Right atrium auricular region (tissue), 2 donors: ENCODE data around the gene CDC25B. TPM values are rescaled to one million over a fixed set of nuclear protein-coding genes. Genes with fewer than 3 reads are reported as not detected.
"Not testable (repeated sequence)": the region's sequence is repeated elsewhere in the genome, so short reads cannot be mapped to it uniquely, and the experiment has no call there.

Experiments used
- DNase-seq: peaks from one replicate; pipeline ENCODE4 v3.0.0-alpha.2; 2019; ENCODE audit warnings: low spot score
- H3K27ac ChIP-seq, 2 donors: fragments of 200-600 bp; sonication (generic); 1 replicate in 1 of 2; 2 replicates in 1 of 2; pipeline ENCODE4 v1.5.1; 2016 to 2019
- H3K27me3 ChIP-seq, 2 donors: fragments of 200-600 bp; sonication (generic); one replicate each; pipeline versions ENCODE4 v1.5.1 to v1.6.0; 2017 to 2019
- H3K36me3 ChIP-seq: fragments of 200-600 bp; sonication (generic); one replicate; pipeline ENCODE4 v1.5.1; 2016
- H3K4me1 ChIP-seq, 2 donors: fragments of 200-600 bp; sonication (generic); one replicate each; pipeline versions ENCODE4 v1.5.1 to v1.6.0; 2017 to 2019
- H3K4me3 ChIP-seq, 2 donors: fragments of 200-600 bp; sonication (generic); 1 replicate in 1 of 2; 2 replicates in 1 of 2; pipeline ENCODE4 v1.5.1; 2017 to 2019; ENCODE audit warnings: mild to moderate bottlenecking in 1 of 2, moderate library complexity in 1 of 2
- H3K9me3 ChIP-seq, 2 donors: fragments of 200-600 bp; sonication (generic); one replicate each; pipeline ENCODE4 v1.5.1; 2019
- CTCF ChIP-seq, 2 donors: fragments of 200-600 bp; sonication (generic); IDR thresholded peaks; one replicate each; pipeline ENCODE4 v1.5.1; 2019; ENCODE audit warnings: antibody characterized with exemption in 2 of 2
- total RNA-seq, 2 donors: library from RNA; depleted of rRNA; stranded (reverse); fragments of >200 nt; gene quantifications; one replicate each; pipeline ENCODE4 v1.1.0, GENCODE V29; 2016

CDC25B gene
- total RNA-seq, 2 donors from 2014 or later: 10.4 to 11.4 TPM

- Histone ChIP-seq H3K9me3 (no peaks in the 10 kb centered on the region), H3K27ac (no peak overlapping the region), H3K36me3 (peaks cover 8% of the 10 kb centered on the region), H3K27me3 (no peaks in the 10 kb centered on the region), H3K4me3 (no peak overlapping the region), H3K4me1 (no peaks in the 10 kb centered on the region)
- TF ChIP-seq CTCF (IDR thresholded peaks at IDR 0.05): no peak
- no peak for DNase-seq
These were observed 32.7 kb downstream of the CDC25B start for GRCh38 chr20:3828798-3829197.

GRCh38 chr20:3829891-3830290, 33.8 kb downstream of the CDC25B start:
- not testable (repeated sequence) for H3K27me3 ChIP-seq, DNase-seq, H3K27ac ChIP-seq, H3K4me3 ChIP-seq, H3K9me3 ChIP-seq, H3K36me3 ChIP-seq, H3K4me1 ChIP-seq

GRCh38 chr20:3836132-3836531, 40.0 kb downstream of the CDC25B start:
- no peak overlapping the region for H3K4me3 ChIP-seq
- H3K27me3 ChIP-seq: no peaks in the 10 kb centered on the region
- no peak overlapping the region for H3K27ac ChIP-seq
- no peaks in the 10 kb centered on the region for H3K4me1 ChIP-seq
- no peaks in the 10 kb centered on the region for H3K9me3 ChIP-seq
- no peak for TF ChIP-seq CTCF (IDR thresholded peaks at IDR 0.05)
- H3K36me3 ChIP-seq: no peaks in the 10 kb centered on the region
- DNase-seq: no peak

GRCh38 chr20:3839328-3839727, 43.2 kb downstream of the CDC25B start:
- Histone ChIP-seq H3K27me3 (no peaks in the 10 kb centered on the region), H3K36me3 (no peaks in the 10 kb centered on the region), H3K4me1 (no peaks in the 10 kb centered on the region), H3K9me3 (no peaks in the 10 kb centered on the region), H3K4me3 (no peak overlapping the region), H3K27ac (no peak overlapping the region)
- no peak for DNase-seq
- TF ChIP-seq CTCF (IDR thresholded peaks at IDR 0.05): no peak

GRCh38 chr20:3840201-3840600, 44.1 kb downstream of the CDC25B start:
- not testable (repeated sequence) for H3K27me3 ChIP-seq, H3K27ac ChIP-seq, H3K36me3 ChIP-seq, H3K9me3 ChIP-seq, H3K4me1 ChIP-seq, DNase-seq, H3K4me3 ChIP-seq

- Histone ChIP-seq H3K27me3 (no peaks in the 10 kb centered on the region), H3K4me3 (no peak overlapping the region), H3K4me1 (peaks cover 0 to 13% of the 10 kb centered on the region in 2 donors), H3K36me3 (no peaks in the 10 kb centered on the region), H3K9me3 (no peaks in the 10 kb centered on the region), H3K27ac (no peak overlapping the region)
- TF ChIP-seq CTCF (IDR thresholded peaks at IDR 0.05): no peak
- no peak for DNase-seq
These were observed 46.3 kb downstream of the CDC25B start for GRCh38 chr20:3842348-3842930.

- H3K4me3 ChIP-seq: no peak overlapping the region
- no peaks in the 10 kb centered on the region for H3K27me3 ChIP-seq
- no peak for DNase-seq
- H3K4me1 ChIP-seq: peaks cover 0 to 22% of the 10 kb centered on the region in 2 donors
- no peaks in the 10 kb centered on the region for H3K36me3 ChIP-seq
- H3K27ac ChIP-seq: no peak overlapping the region
- no peaks in the 10 kb centered on the region for H3K9me3 ChIP-seq
- TF ChIP-seq CTCF (IDR thresholded peaks at IDR 0.05): no peak
These were observed 47.4 kb downstream of the CDC25B start for GRCh38 chr20:3843490-3843889.

GRCh38 chr20:3843990-3844619, 48.0 kb downstream of the CDC25B start:
- not testable (repeated sequence) for H3K36me3 ChIP-seq, H3K4me3 ChIP-seq, H3K27ac ChIP-seq, DNase-seq, H3K27me3 ChIP-seq, H3K9me3 ChIP-seq
- peaks cover 0 to 25% of the 10 kb centered on the region in 2 donors for H3K4me1 ChIP-seq
